ENCODE results near the gene LHPP. TPM values are rescaled to one million over a fixed set of nuclear protein-coding genes. Genes with fewer than 3 reads are reported as not detected.

LHPP gene
- total and polyA plus RNA-seq, 8 donors, result 8.5 to 48.7 (median 17.0) TPM

- DNase-seq, result no peak
- TF ChIP-seq EP300 (IDR thresholded peaks at IDR 0.05), result no peak
- Histone ChIP-seq H3K27ac (peak overlapping the region in 4 of 5 donors; percentile 62 to 80 (median 72)), H3K4me1 (peaks cover 60 to 100% (median 86%) of the 10 kb centered on the region in 4 donors), H3K36me3 (peaks cover 0 to 5% (median 0%) of the 10 kb centered on the region in 4 donors), H3K27me3 (no peaks in the 10 kb centered on the region), H3K9me3 (no peaks in the 10 kb centered on the region), H3K4me3 (no peak overlapping the region)
- intact Hi-C loops (cut with DNase I; ENCODE audit: low total_unique reads), result no loop called here
- WGBS, 5 donors, result 32 to 58% (median 45%) methylated on average over 5 of the region's 5 CpGs
These were observed 187.6 kb downstream of the LHPP start for GRCh38 chr10:124649214-124649613.

GRCh38 chr10:124650263-124650662, 188.6 kb downstream of the LHPP start:
- WGBS, 5 donors, result 91 to 95% (median 93%) methylated on average over 12 of the region's 12 CpGs
- no peak overlapping the region for H3K4me3 ChIP-seq
- H3K4me1 ChIP-seq, result peaks cover 60 to 100% (median 77%) of the 10 kb centered on the region in 4 donors
- TF ChIP-seq CTCF (IDR thresholded peaks at IDR 0.05) (no peak), POLR2AphosphoS5 (IDR thresholded peaks at IDR 0.05) (no peak), EP300 (IDR thresholded peaks at IDR 0.05) (no peak), POLR2A (IDR thresholded peaks at IDR 0.05) (no peak)
- H3K27me3 ChIP-seq, result no peaks in the 10 kb centered on the region
- H3K27ac ChIP-seq, result peak overlapping the region in 3 of 5 donors; percentile 68 to 80 (median 77)
- H3K9me3 ChIP-seq, result no peaks in the 10 kb centered on the region
- peaks cover 0 to 5% (median under 1%) of the 10 kb centered on the region in 4 donors for H3K36me3 ChIP-seq
- intact Hi-C loops (cut with DNase I; ENCODE audit: low total_unique reads), result no loop called here
- no peak for DNase-seq

- Histone ChIP-seq H3K27ac (peak overlapping the region; percentile 7 to 80 (median 51)), H3K4me3 (no peak overlapping the region), H3K27me3 (no peaks in the 10 kb centered on the region), H3K9me3 (no peaks in the 10 kb centered on the region), H3K4me1 (peaks cover 55 to 100% (median 72%) of the 10 kb centered on the region in 4 donors), H3K36me3 (peaks cover 0 to 7% (median 2%) of the 10 kb centered on the region in 4 donors)
- 71 to 84% (median 82%) methylated on average over 13 of the region's 13 CpGs for WGBS, 5 donors
- no peak for DNase-seq
- TF ChIP-seq EP300 (IDR thresholded peaks at IDR 0.05), result no peak
- no peak for TF ChIP-seq CTCF (IDR thresholded peaks at IDR 0.05)
- no peak for TF ChIP-seq POLR2A (IDR thresholded peaks at IDR 0.05)
- TF ChIP-seq POLR2AphosphoS5 (IDR thresholded peaks at IDR 0.05), result no peak
- intact Hi-C loops (cut with DNase I; ENCODE audit: low total_unique reads), result no loop called here
These were observed 189.3 kb downstream of the LHPP start for GRCh38 chr10:124650820-124651401.

GRCh38 chr10:124651402-124651891, 189.8 kb downstream of the LHPP start:
- H3K9me3 ChIP-seq, result no peaks in the 10 kb centered on the region
- H3K4me1 ChIP-seq, result peaks cover 49 to 100% (median 66%) of the 10 kb centered on the region in 4 donors
- H3K4me3 ChIP-seq, result no peak overlapping the region
- H3K27me3 ChIP-seq, result no peaks in the 10 kb centered on the region
- 81 to 94% (median 85%) methylated on average over 7 to 14 of the region's 14 CpGs for WGBS, 5 donors
- H3K36me3 ChIP-seq, result peaks cover 0 to 10% (median 5%) of the 10 kb centered on the region in 4 donors
- intact Hi-C loops (cut with DNase I; ENCODE audit: low total_unique reads), result no loop called here
- TF ChIP-seq POLR2AphosphoS5 (IDR thresholded peaks at IDR 0.05) (no peak), EP300 (IDR thresholded peaks at IDR 0.05) (no peak), POLR2A (IDR thresholded peaks at IDR 0.05) (no peak), CTCF (IDR thresholded peaks at IDR 0.05) (no peak)
- peak overlapping the region; percentile 7 to 80 (median 51) for H3K27ac ChIP-seq
- no peak for DNase-seq

GRCh38 chr10:124652200-124652599, 190.6 kb downstream of the LHPP start:
- Histone ChIP-seq H3K36me3 (peaks cover 0 to 10% (median 5%) of the 10 kb centered on the region in 4 donors), H3K9me3 (no peaks in the 10 kb centered on the region), H3K4me1 (peaks cover 42 to 96% (median 60%) of the 10 kb centered on the region in 4 donors), H3K4me3 (no peak overlapping the region), H3K27me3 (no peaks in the 10 kb centered on the region), H3K27ac (peak overlapping the region in 3 of 5 donors; percentile 41 to 72 (median 45))
- no peak for DNase-seq
- WGBS, 5 donors, result 86 to 96% (median 89%) methylated on average over 4 to 5 of the region's 5 CpGs
- no peak for TF ChIP-seq POLR2AphosphoS5 (IDR thresholded peaks at IDR 0.05)
- TF ChIP-seq EP300 (IDR thresholded peaks at IDR 0.05), result no peak
- no peak for TF ChIP-seq CTCF (IDR thresholded peaks at IDR 0.05)
- no peak for TF ChIP-seq POLR2A (IDR thresholded peaks at IDR 0.05)
- intact Hi-C loops (cut with DNase I; ENCODE audit: low total_unique reads), result no loop called here
